ENCODE results near the gene OAS3.

- TF ChIP-seq EZH2 (IDR thresholded peaks at IDR 0.05; ENCODE audit: low read length, unreplicated experiment) (no peak), EZH2phosphoT487 (IDR thresholded peaks at IDR 0.05; ENCODE audit: borderline replicate concordance, low read length) (no peak)
- TF ChIP-seq, protein P1, sequence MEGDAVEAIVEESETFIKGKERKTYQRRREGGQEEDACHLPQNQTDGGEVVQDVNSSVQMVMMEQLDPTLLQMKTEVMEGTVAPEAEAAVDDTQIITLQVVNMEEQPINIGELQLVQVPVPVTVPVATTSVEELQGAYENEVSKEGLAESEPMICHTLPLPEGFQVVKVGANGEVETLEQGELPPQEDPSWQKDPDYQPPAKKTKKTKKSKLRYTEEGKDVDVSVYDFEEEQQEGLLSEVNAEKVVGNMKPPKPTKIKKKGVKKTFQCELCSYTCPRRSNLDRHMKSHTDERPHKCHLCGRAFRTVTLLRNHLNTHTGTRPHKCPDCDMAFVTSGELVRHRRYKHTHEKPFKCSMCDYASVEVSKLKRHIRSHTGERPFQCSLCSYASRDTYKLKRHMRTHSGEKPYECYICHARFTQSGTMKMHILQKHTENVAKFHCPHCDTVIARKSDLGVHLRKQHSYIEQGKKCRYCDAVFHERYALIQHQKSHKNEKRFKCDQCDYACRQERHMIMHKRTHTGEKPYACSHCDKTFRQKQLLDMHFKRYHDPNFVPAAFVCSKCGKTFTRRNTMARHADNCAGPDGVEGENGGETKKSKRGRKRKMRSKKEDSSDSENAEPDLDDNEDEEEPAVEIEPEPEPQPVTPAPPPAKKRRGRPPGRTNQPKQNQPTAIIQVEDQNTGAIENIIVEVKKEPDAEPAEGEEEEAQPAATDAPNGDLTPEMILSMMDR (conservative IDR thresholded peaks at IDR 0.05; ENCODE audit: low read depth, low read length) = no peak
These were observed 23.3 kb downstream of the OAS3 start for GRCh38 chr12:112961536-112961935.
